Measurements from ENCODE around the gene ZFP64.

The ZFP64 gene

DNA sequence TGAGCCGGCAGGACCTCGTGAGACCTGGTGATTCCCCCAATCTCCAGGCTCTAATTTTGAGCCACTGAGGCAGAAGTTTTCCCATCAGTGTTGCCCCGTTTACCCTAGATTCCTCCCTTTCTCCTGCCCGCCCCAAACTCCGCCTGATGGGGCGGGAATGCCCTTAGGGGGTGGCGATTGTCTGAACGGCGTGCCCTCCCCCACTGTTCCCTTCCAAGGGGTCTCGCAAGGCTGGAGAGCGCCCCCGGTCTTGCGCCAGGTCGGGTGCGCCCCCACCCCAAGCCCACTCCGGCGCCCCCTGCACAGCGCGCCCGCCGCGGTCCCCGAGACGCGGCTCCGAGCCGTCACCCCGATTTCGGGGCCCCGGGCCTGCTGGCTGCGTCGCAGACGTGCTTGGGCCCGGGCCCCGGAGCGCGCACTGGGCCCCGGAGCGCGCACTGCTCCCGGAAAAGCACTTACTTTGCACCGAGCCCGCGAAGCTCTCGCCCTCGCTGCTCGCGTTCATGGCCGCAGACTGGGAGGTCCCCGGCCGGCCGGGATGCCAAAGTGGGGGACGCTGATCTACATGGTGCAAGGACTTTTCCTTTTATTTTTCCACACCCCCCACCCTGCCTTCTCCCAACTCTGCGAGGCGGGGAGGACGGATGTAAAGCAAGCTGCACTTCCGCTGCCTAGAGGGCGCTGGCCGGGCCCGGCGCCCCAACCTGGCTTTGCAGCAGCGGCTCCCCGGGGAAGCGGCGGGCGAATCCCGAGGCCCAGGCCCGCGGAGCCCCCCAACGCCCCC lies at the start of gene ZFP64:
Gene ZFP64 (minus strand): TSS at position 648 of the 784 bp plus-strand sequence. CDS start 143 bp downstream, at position 505.
- TF ChIP-seq GATA3 (IDR thresholded peaks at IDR 0.05; ENCODE audit: low read depth, low read length) (no peak), GATA2 (IDR thresholded peaks at IDR 0.05; ENCODE audit: low read depth, low read length) (no peak)

GRCh38 chr20:52240802-52241201 lies 49.2 kb upstream of the ZFP64 start:
- TF ChIP-seq GATA2 (IDR thresholded peaks at IDR 0.05; ENCODE audit: low read depth, low read length) (no peak), GATA3 (IDR thresholded peaks at IDR 0.05; ENCODE audit: low read depth, low read length) (no peak)

GRCh38 chr20:52239102-52239501 lies 47.5 kb upstream of the ZFP64 start:
- TF ChIP-seq GATA3 (IDR thresholded peaks at IDR 0.05; ENCODE audit: low read depth, low read length) (no peak), GATA2 (IDR thresholded peaks at IDR 0.05; ENCODE audit: low read depth, low read length) (no peak)

GRCh38 chr20:52236292-52236691 lies 44.7 kb upstream of the ZFP64 start:
- TF ChIP-seq GATA2 (IDR thresholded peaks at IDR 0.05; ENCODE audit: low read depth, low read length) (no peak), GATA3 (IDR thresholded peaks at IDR 0.05; ENCODE audit: low read depth, low read length) (no peak)

GRCh38 chr20:52235129-52235528 lies 43.5 kb upstream of the ZFP64 start:
- TF ChIP-seq GATA3 (IDR thresholded peaks at IDR 0.05; ENCODE audit: low read depth, low read length) (no peak), GATA2 (IDR thresholded peaks at IDR 0.05; ENCODE audit: low read depth, low read length) (no peak)

GRCh38 chr20:52234302-52235045 lies 42.9 kb upstream of the ZFP64 start:
- no peak for TF ChIP-seq GATA3 (IDR thresholded peaks at IDR 0.05; ENCODE audit: low read depth, low read length)
- TF ChIP-seq GATA2 (IDR thresholded peaks at IDR 0.05; ENCODE audit: low read depth, low read length): no peak

GRCh38 chr20:52231230-52231746 lies 39.7 kb upstream of the ZFP64 start:
- no peak for TF ChIP-seq GATA3 (IDR thresholded peaks at IDR 0.05; ENCODE audit: low read depth, low read length)
- TF ChIP-seq GATA2 (IDR thresholded peaks at IDR 0.05; ENCODE audit: low read depth, low read length): no peak

DNA sequence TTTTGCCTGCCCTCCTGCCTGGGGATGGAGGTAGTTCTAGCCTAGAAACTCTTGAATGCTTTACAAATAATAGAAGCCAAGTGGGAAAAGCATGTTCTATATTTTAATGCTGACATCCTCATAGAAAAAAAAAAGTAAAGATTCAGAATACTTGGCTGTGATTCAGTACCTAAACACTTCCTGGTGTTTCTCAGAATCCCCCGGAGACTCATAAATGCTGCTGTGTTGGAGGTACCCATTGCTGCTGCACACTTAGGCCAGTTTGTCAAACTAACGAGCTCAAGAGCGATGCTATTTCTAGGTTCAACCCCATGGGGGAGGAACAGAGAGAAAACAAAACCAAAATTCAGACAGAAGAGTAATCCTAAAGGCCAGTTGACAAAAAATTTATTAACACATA lies 38.8 kb upstream of the ZFP64 start:
- no peak for TF ChIP-seq GATA3 (IDR thresholded peaks at IDR 0.05; ENCODE audit: low read depth, low read length)
- no peak for TF ChIP-seq GATA2 (IDR thresholded peaks at IDR 0.05; ENCODE audit: low read depth, low read length)

DNA sequence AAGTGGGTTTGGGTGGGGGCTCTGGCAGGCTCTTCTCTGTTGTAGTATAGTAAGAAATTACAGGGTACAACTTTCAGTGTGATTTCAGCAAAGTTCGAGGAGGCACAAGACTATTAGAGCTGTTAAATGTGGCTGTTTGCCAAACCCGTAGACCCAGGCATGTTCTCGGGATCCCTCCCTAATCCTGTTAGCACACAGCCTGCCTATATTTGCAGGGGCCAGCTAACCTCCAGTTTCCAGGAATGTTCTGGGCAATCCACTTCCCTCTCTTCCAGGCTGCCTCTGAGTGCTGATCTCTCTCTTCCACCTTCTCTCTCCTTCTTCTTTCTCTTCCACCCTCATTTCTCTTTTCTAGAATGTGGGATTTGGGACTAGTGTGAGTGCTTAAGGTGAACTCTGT lies 34.8 kb upstream of the ZFP64 start:
- TF ChIP-seq GATA2 (IDR thresholded peaks at IDR 0.05; ENCODE audit: low read depth, low read length): no peak
- TF ChIP-seq GATA3 (IDR thresholded peaks at IDR 0.05; ENCODE audit: low read depth, low read length): no peak

DNA sequence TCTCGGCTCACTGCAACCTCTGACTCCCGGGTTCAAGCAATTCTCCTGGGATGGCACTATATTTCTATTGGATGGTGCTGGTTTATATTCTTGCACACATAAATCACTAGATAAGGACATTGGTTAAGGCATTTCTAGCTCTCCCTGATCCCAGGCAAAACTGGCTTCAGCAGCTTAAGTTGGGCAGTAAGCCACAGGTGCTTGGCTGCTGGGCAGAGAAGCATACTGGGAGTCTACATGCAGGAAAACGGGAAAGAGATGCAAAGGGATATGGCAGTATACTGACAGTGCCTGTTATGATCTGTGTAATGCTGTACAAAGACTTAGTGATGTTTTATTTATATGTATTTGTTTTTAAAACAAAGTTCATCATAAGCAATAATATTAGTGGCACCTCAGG lies 33.3 kb upstream of the ZFP64 start:
- TF ChIP-seq GATA2 (IDR thresholded peaks at IDR 0.05; ENCODE audit: low read depth, low read length) (no peak), GATA3 (IDR thresholded peaks at IDR 0.05; ENCODE audit: low read depth, low read length) (no peak)

GRCh38 chr20:52219441-52219840 lies 27.9 kb upstream of the ZFP64 start:
- TF ChIP-seq GATA2 (IDR thresholded peaks at IDR 0.05; ENCODE audit: low read depth, low read length): no peak
- no peak for TF ChIP-seq GATA3 (IDR thresholded peaks at IDR 0.05; ENCODE audit: low read depth, low read length)

GRCh38 chr20:52217689-52218395 lies 26.3 kb upstream of the ZFP64 start:
- TF ChIP-seq GATA2 (IDR thresholded peaks at IDR 0.05; ENCODE audit: low read depth, low read length): no peak
- no peak for TF ChIP-seq GATA3 (IDR thresholded peaks at IDR 0.05; ENCODE audit: low read depth, low read length)

DNA sequence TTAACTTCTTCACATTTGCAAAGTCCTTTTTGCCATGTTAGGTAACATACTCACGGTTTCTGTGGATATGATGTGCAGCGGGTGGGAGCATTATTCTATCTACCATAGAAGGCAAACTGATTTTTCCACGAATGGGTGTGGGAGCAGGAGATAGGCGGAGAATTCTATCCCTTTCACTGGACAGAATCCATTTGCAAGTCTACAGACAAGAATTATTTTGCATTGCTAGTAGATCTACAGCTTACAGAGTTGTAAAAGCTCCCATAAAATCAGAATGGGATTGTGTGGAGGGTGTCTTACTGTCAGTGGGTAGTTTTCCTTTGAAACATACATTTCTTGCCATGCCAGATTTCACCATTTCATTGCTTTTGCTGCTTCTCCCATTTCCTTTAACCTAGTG lies 22.4 kb upstream of the ZFP64 start:
- TF ChIP-seq GATA2 (IDR thresholded peaks at IDR 0.05; ENCODE audit: low read depth, low read length) (no peak), GATA3 (IDR thresholded peaks at IDR 0.05; ENCODE audit: low read depth, low read length) (no peak)

DNA sequence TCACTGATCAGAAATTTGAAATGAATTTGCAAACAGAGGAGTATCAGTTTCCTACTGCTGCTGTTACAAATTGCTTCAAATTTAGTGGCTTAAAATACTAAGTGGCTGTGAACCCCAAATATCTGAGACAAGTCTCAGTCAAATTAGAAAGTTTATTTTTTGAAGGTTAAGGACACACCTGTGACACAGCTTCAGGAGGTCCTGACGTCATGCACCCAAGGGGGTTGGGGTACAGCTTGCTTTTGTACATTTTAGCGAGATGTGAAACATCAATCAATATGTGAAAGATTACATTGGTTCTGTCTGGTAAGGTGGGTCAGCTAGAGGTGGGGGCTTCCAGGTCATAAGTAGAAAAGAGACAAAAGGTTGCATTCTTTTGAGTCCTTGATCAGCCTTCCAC lies 21.4 kb upstream of the ZFP64 start:
- TF ChIP-seq GATA3 (IDR thresholded peaks at IDR 0.05; ENCODE audit: low read depth, low read length) (no peak), GATA2 (IDR thresholded peaks at IDR 0.05; ENCODE audit: low read depth, low read length) (no peak)
